Testis (tissue), 2 donors: ENCODE results near the gene MAN2B1.

Experiments used
- POLR2A ChIP-seq: fragments of 450-650 bp; IDR thresholded peaks from one replicate; pipeline ENCODE4 v1.6.1; 2017; ENCODE audit warnings: antibody characterized with exemption, mild to moderate bottlenecking, moderate library complexity
- TF ChIP-seq, protein P1 (sequence below), 3 experiments: fragments of 450-650 bp in 2 of 3; fragments of 200-600 bp in 1 of 3; sonication (generic) in 1 of 3; IDR thresholded peaks; one replicate each; pipeline ENCODE4 v1.5.1; 2016 to 2019; ENCODE audit warnings: antibody characterized with exemption in 3 of 3, mild to moderate bottlenecking in 2 of 3, moderate library complexity in 1 of 3

DNA sequence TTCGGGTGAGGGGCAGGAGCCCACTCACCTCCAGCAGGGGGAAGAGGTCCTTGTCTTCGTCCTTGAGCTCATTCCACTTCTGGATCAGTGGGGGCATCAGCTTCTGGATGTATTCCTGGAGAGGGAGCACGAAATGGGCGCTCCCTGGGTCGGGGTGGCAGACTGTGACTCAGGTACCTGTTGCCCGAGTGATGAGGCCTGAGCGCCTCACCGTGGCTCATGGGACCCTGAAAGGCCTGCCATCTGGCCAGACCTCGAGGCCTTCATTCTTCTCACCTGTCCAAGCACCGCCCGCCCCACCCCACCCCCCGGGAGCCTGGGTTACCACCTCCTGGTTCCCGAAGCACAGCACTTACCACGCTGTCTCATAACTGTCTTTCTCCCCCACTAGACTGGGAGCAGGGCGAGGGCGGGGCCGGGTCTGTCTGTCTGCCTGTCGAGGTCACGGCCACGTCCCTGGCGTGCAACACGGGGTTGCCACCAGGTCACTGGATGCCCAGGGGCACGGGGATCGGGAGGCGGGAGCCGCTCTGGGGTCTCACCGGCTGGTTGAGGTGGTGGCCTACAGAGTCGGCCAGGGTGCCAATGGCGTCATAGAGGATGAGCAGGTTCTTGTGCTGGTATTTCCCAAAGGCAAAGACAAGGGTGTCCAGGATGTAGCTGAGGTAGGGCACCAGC is 39.3 kb upstream of the MAN2B1 start:
- no peak for TF ChIP-seq POLR2A
- TF ChIP-seq, protein P1, sequence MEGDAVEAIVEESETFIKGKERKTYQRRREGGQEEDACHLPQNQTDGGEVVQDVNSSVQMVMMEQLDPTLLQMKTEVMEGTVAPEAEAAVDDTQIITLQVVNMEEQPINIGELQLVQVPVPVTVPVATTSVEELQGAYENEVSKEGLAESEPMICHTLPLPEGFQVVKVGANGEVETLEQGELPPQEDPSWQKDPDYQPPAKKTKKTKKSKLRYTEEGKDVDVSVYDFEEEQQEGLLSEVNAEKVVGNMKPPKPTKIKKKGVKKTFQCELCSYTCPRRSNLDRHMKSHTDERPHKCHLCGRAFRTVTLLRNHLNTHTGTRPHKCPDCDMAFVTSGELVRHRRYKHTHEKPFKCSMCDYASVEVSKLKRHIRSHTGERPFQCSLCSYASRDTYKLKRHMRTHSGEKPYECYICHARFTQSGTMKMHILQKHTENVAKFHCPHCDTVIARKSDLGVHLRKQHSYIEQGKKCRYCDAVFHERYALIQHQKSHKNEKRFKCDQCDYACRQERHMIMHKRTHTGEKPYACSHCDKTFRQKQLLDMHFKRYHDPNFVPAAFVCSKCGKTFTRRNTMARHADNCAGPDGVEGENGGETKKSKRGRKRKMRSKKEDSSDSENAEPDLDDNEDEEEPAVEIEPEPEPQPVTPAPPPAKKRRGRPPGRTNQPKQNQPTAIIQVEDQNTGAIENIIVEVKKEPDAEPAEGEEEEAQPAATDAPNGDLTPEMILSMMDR (IDR thresholded peaks at IDR 0.05), result no peak
